Activated naive CD4-positive, alpha-beta T cell treated with anti-CD3 and anti-CD28 coated beads, Interleukin-2, amount 50 U/mL, for 24 hours (primary cell): Measurements from ENCODE around the gene CDKAL1.
"Not testable (repeated sequence)": the region's sequence is repeated elsewhere in the genome, so short reads cannot be mapped to it uniquely, and the experiment has no call there.

Source experiments
- H3K27ac Mint-ChIP-seq: one replicate; pipeline ENCODE4 v1.8.0; 2021; ENCODE audit warnings: mild to moderate bottlenecking, mixed read lengths
- H3K27me3 Mint-ChIP-seq: one replicate; pipeline ENCODE4 v1.8.0; 2021; ENCODE audit warnings: mixed read lengths
- H3K36me3 Mint-ChIP-seq: one replicate; pipeline ENCODE4 v1.8.0; 2021; ENCODE audit warnings: mixed read lengths
- H3K4me1 Mint-ChIP-seq: one replicate; pipeline ENCODE4 v1.8.0; 2021; ENCODE audit warnings: mixed read lengths
- H3K4me3 Mint-ChIP-seq: one replicate; pipeline ENCODE4 v1.8.0; 2021; ENCODE audit warnings: mild to moderate bottlenecking, mixed read lengths
- H3K9me3 Mint-ChIP-seq: one replicate; pipeline ENCODE4 v1.8.0; 2021; ENCODE audit warnings: mixed read lengths

The CDKAL1 gene

DNA sequence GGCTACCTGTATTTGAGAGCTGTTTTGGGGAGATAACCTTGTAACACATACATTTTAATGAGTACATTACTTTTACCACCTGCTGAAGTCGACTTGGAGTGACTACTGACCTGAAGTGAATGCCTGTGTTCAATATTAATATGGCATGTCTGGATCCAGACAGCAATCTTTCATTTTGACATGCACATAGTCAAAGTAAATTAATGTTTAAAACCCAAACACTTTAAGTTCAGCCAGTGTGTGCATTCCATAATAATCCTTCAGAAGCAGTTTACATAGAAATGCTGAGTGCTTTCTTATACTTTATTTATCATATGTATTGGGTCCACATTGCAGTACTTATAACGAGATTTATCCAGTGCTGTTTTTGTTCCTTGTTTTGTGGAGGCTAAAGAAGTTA, 38.0 kb downstream of the CDKAL1 start:
- Mint-ChIP-seq H3K4me1 (peaks cover 42% of the 10 kb centered on the region), H3K27ac (no peak overlapping the region), H3K4me3 (no peak overlapping the region), H3K27me3 (no peaks in the 10 kb centered on the region), H3K36me3 (peaks cover 4% of the 10 kb centered on the region), H3K9me3 (no peaks in the 10 kb centered on the region)

DNA sequence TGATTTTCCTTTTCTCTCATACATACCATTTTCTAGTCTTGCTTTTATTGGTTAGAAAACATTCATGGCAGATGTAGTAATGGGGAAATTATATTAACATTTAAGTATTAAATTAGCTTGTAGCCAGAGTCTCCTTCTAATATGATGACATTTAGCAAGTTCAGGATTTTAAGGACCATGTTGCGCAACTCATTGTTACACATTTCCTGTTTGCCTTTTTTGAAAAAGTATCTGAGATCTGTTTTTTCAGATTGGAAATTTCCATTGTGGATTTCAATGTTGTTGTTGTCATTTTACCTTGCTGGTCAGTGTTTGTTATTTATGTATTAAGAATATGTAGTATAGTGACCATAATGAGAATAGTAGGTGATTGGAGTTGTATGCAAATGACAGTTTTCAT, 38.7 kb downstream of the CDKAL1 start:
- Mint-ChIP-seq H3K9me3 (no peaks in the 10 kb centered on the region), H3K4me3 (no peak overlapping the region), H3K4me1 (peaks cover 45% of the 10 kb centered on the region), H3K27me3 (no peaks in the 10 kb centered on the region), H3K27ac (no peak overlapping the region), H3K36me3 (peaks cover 4% of the 10 kb centered on the region)

GRCh38 chr6:20574355-20574754, 40.1 kb downstream of the CDKAL1 start:
- Mint-ChIP-seq H3K27ac (no peak overlapping the region), H3K36me3 (peaks cover 2% of the 10 kb centered on the region)

GRCh38 chr6:20575125-20575524, 40.9 kb downstream of the CDKAL1 start:
- H3K4me3 Mint-ChIP-seq: no peak overlapping the region
- H3K36me3 Mint-ChIP-seq: peaks cover 2% of the 10 kb centered on the region
- no peaks in the 10 kb centered on the region for H3K27me3 Mint-ChIP-seq
- H3K4me1 Mint-ChIP-seq: peaks cover 39% of the 10 kb centered on the region
- no peak overlapping the region for H3K27ac Mint-ChIP-seq
- H3K9me3 Mint-ChIP-seq: no peaks in the 10 kb centered on the region

More at GRCh38 chr6:20574355-20574754, 40.1 kb downstream of the CDKAL1 start:
- no peaks in the 10 kb centered on the region for H3K27me3 Mint-ChIP-seq
- H3K4me3 Mint-ChIP-seq: no peak overlapping the region
- peaks cover 39% of the 10 kb centered on the region for H3K4me1 Mint-ChIP-seq
- H3K9me3 Mint-ChIP-seq: no peaks in the 10 kb centered on the region

- Mint-ChIP-seq H3K27me3 (no peaks in the 10 kb centered on the region), H3K4me1 (peaks cover 39% of the 10 kb centered on the region), H3K9me3 (no peaks in the 10 kb centered on the region), H3K27ac (no peak overlapping the region), H3K4me3 (no peak overlapping the region), H3K36me3 (peaks cover 2% of the 10 kb centered on the region)
These were observed 41.6 kb downstream of the CDKAL1 start for GRCh38 chr6:20575704-20576451.

GRCh38 chr6:20577173-20577688, 43.0 kb downstream of the CDKAL1 start:
- H3K4me1 Mint-ChIP-seq: peaks cover 34% of the 10 kb centered on the region
- no peak overlapping the region for H3K27ac Mint-ChIP-seq
- H3K27me3 Mint-ChIP-seq: no peaks in the 10 kb centered on the region
- no peaks in the 10 kb centered on the region for H3K9me3 Mint-ChIP-seq
- no peak overlapping the region for H3K4me3 Mint-ChIP-seq
- peaks cover 2% of the 10 kb centered on the region for H3K36me3 Mint-ChIP-seq

DNA sequence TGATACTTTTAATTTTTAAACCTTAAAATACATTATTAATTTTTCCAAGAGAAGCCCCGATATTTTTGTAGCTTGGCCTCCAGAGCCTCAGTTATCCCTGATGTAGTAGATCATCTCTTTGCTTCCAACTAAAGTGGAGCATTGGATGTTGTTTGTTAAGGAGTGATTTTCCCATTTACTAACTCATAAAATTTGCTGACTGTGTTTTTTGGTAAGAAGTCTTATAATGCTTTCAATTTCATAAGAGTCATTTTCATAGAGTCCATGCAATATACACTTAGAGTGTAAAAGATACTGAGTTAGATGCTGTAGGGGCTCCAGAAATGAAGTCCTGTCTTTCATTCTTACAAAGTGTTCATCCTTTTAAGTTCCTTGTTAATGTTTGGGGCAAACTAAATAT, 46.8 kb downstream of the CDKAL1 start:
- H3K4me1 Mint-ChIP-seq: peaks cover 25% of the 10 kb centered on the region
- H3K27me3 Mint-ChIP-seq: no peaks in the 10 kb centered on the region
- no peaks in the 10 kb centered on the region for H3K9me3 Mint-ChIP-seq
- H3K36me3 Mint-ChIP-seq: peaks cover 22% of the 10 kb centered on the region
- no peak overlapping the region for H3K27ac Mint-ChIP-seq
- H3K4me3 Mint-ChIP-seq: no peak overlapping the region

DNA sequence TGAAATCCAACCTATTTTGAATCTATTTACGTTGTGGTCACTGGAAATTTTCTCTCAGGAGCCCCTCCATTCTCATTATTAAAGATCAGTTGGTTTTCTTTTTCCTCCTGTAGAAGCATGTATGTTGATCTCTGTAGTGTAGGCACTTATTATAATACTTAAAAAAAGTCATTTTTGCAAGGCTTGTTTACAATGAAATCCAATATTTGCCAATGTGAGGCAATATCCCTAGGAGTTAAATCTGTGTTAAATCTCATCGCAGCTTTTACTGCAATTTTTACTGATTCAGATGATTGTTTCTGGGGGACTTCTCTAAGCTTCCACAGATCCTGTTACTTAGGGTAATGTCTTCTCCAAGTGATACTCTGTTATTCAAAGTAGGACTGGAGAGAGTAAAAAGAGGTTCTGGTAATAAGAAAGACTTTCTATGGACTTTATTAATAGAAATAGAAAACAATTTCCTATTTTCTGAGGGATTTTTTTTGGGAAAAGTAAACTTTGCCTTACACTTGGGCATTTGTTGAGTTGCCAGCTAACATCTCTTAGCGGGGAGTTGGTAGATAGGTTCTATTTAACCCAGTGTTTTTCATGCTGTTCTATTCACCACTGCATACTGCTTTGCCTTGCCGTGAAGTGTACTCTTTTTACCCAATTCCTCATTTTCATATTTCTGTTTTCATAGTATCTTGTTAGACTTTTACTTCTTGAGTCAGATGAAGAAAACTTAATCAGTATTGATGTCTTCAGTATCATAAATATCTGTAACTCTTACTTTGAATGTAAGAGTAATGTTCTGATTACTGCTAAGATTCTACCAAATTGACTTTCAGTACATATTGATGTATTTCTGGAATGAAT, 48.6 kb downstream of the CDKAL1 start:
- no peaks in the 10 kb centered on the region for H3K9me3 Mint-ChIP-seq
- no peak overlapping the region for H3K27ac Mint-ChIP-seq
- peaks cover 13% of the 10 kb centered on the region for H3K4me1 Mint-ChIP-seq
- H3K4me3 Mint-ChIP-seq: no peak overlapping the region
- H3K36me3 Mint-ChIP-seq: peaks cover 22% of the 10 kb centered on the region
- no peaks in the 10 kb centered on the region for H3K27me3 Mint-ChIP-seq

- no peak overlapping the region for H3K27ac Mint-ChIP-seq
- H3K9me3 Mint-ChIP-seq: no peaks in the 10 kb centered on the region
- peaks cover 18% of the 10 kb centered on the region for H3K4me1 Mint-ChIP-seq
- no peak overlapping the region for H3K4me3 Mint-ChIP-seq
- no peaks in the 10 kb centered on the region for H3K27me3 Mint-ChIP-seq
- H3K36me3 Mint-ChIP-seq: peaks cover 22% of the 10 kb centered on the region
These were observed 49.2 kb downstream of the CDKAL1 start for GRCh38 chr6:20583444-20583800.

- H3K4me3 Mint-ChIP-seq: no peak overlapping the region
- H3K36me3 Mint-ChIP-seq: peaks cover 22% of the 10 kb centered on the region
- H3K9me3 Mint-ChIP-seq: no peaks in the 10 kb centered on the region
- no peak overlapping the region for H3K27ac Mint-ChIP-seq
- H3K4me1 Mint-ChIP-seq: peaks cover 24% of the 10 kb centered on the region
- H3K27me3 Mint-ChIP-seq: no peaks in the 10 kb centered on the region
These were observed 50.0 kb downstream of the CDKAL1 start for GRCh38 chr6:20584100-20584731.

DNA sequence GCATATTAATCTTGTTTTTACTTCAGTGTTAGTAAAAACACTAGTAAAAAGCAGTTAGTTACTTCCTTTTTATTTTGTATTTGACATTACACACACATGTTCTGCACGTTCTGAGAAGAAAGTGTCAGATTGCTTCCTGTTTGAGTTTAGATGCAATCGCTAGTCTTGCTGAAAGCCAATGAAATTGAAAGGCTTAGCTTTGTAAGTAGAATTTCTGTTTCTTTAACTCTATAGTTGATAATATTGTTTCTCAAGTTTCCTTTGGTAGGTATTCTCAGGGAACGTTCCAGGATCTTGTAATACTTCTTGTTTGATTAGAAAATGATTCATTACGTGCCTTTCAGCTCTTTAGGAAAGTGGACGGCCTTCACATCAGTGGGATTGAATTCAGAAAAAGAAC, 55.0 kb downstream of the CDKAL1 start:
- Mint-ChIP-seq H3K4me3 (no peak overlapping the region), H3K27me3 (no peaks in the 10 kb centered on the region), H3K36me3 (peaks cover 41% of the 10 kb centered on the region), H3K4me1 (peaks cover 36% of the 10 kb centered on the region), H3K9me3 (no peaks in the 10 kb centered on the region), H3K27ac (no peak overlapping the region)

DNA sequence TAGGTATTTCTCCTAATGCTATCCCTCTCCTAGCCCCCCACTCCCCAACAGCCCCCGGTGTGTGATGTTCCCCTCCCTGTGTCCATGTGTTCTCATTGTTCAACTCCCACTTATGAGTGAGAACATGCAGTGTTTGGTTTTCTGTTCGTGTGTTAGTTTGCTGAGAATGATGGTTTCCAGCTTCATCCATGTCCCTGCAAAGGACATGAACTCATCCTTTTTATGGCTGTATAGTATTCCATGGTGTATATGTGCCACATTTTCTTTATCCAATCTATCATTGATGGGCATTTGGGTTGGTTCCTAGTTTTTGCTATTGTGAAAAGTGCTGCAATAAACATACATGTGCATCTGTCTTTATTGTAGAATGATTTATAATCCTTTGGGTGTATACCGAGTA, 56.2 kb downstream of the CDKAL1 start:
- not testable (repeated sequence) for H3K9me3 Mint-ChIP-seq, H3K27ac Mint-ChIP-seq, H3K4me3 Mint-ChIP-seq, H3K27me3 Mint-ChIP-seq
- Mint-ChIP-seq H3K4me1 (peaks cover 38% of the 10 kb centered on the region), H3K36me3 (peaks cover 42% of the 10 kb centered on the region)

GRCh38 chr6:20594299-20594853, 60.1 kb downstream of the CDKAL1 start:
- not testable (repeated sequence) for H3K27me3 Mint-ChIP-seq, H3K9me3 Mint-ChIP-seq, H3K27ac Mint-ChIP-seq, H3K4me3 Mint-ChIP-seq
- Mint-ChIP-seq H3K36me3 (peaks cover 42% of the 10 kb centered on the region), H3K4me1 (peaks cover 23% of the 10 kb centered on the region)

DNA sequence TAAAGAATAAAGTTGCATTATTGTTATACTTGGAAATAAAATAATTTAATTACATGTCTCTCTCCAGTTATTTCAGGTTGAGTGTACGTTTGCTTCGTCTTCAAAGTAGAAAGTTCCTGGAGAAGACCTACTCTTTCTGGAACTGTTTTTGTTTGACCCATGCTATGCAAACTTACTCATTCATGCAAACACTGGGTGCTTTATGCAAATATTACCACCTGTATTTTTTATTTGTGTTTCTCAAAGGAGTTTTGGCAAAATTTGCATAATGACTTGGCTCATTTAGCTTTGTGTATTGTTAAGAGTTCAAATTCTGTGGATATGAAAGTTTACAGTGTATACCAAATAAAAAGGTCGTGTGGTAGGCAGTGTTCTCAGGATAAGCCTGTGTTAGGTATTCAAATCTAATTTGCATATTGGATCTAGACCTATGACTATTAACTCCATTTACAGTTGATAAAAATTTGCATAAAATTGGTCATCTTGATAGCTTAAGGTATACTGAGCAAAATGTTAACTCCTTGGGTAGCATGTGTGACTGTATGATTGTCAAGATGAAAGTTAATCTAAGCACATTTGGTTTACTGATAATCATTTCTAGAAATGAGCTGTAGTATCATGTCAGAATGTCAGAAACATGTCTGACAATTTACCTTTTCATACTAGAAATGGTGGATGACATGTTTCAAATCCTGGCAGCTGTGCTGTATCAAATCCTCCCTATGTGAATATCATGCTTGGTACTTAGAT, 65.2 kb downstream of the CDKAL1 start:
- Mint-ChIP-seq H3K27ac (no peak overlapping the region), H3K4me1 (peaks cover 8% of the 10 kb centered on the region), H3K9me3 (peaks cover 7% of the 10 kb centered on the region), H3K27me3 (no peaks in the 10 kb centered on the region), H3K4me3 (no peak overlapping the region), H3K36me3 (peaks cover 35% of the 10 kb centered on the region)

GRCh38 chr6:20600831-20601230, 66.6 kb downstream of the CDKAL1 start:
- H3K27me3 Mint-ChIP-seq: no peaks in the 10 kb centered on the region
- peaks cover 4% of the 10 kb centered on the region for H3K4me1 Mint-ChIP-seq
- H3K4me3 Mint-ChIP-seq: no peak overlapping the region
- no peak overlapping the region for H3K27ac Mint-ChIP-seq
- peaks cover 25% of the 10 kb centered on the region for H3K36me3 Mint-ChIP-seq
- H3K9me3 Mint-ChIP-seq: no peaks in the 10 kb centered on the region
